Measurements from ENCODE around the gene FBF1.

Gene FBF1

DNA sequence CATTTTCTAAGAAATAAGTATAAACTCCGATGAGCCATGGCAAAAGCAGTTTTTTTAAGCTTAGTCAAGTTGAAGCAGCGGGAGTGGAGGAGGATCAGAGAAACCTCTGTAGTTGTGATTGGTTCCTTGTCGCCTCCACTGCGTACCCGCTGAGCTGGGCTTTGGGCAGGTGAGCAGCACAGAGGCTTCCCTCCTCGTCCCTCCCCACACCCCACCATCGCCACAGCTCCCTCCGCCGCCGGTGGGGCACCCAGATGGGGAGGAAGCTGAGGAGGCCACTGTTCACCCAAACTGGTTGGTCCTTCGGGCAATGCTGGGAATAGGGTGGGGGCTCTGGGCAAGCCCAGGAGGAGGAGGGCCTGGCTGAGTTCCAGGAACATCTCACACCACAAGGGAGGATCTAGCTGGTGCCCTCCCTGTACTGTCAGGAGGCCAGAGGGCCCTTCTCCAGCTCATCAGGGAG is 31.0 kb downstream of the FBF1 start:
- peak overlapping the region; percentile 56 for H2AFZ ChIP-seq (ENCODE audit: low read depth)
- TF ChIP-seq, protein P1, sequence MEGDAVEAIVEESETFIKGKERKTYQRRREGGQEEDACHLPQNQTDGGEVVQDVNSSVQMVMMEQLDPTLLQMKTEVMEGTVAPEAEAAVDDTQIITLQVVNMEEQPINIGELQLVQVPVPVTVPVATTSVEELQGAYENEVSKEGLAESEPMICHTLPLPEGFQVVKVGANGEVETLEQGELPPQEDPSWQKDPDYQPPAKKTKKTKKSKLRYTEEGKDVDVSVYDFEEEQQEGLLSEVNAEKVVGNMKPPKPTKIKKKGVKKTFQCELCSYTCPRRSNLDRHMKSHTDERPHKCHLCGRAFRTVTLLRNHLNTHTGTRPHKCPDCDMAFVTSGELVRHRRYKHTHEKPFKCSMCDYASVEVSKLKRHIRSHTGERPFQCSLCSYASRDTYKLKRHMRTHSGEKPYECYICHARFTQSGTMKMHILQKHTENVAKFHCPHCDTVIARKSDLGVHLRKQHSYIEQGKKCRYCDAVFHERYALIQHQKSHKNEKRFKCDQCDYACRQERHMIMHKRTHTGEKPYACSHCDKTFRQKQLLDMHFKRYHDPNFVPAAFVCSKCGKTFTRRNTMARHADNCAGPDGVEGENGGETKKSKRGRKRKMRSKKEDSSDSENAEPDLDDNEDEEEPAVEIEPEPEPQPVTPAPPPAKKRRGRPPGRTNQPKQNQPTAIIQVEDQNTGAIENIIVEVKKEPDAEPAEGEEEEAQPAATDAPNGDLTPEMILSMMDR (conservative IDR thresholded peaks at IDR 0.05; ENCODE audit: low read depth, low read length) = no peak
- H3K36me3 ChIP-seq (ENCODE audit: insufficient read depth) = no peaks in the 10 kb centered on the region
- H3K9ac ChIP-seq = peak overlapping the region; percentile 62; the same call in 1 of the 2 replicates
- no peaks in the 10 kb centered on the region for H4K20me1 ChIP-seq (ENCODE audit: insufficient read depth)
- H3K79me2 ChIP-seq (ENCODE audit: insufficient read depth, low read depth) = no peaks in the 10 kb centered on the region
- peaks cover 79% of the 10 kb centered on the region for H3K4me1 ChIP-seq (ENCODE audit: low read depth, poor library complexity, severe bottlenecking)
- no peak overlapping the region for H3K4me3 ChIP-seq (IDR thresholded peaks at IDR 0.05; ENCODE audit: insufficient read depth, low read depth, low read length)
- peak overlapping the region; percentile 94 for H3K4me2 ChIP-seq
- H3K27me3 ChIP-seq (ENCODE audit: insufficient read depth, low read depth) = no peaks in the 10 kb centered on the region
- H3K27ac ChIP-seq = peak overlapping the region; percentile 88

DNA sequence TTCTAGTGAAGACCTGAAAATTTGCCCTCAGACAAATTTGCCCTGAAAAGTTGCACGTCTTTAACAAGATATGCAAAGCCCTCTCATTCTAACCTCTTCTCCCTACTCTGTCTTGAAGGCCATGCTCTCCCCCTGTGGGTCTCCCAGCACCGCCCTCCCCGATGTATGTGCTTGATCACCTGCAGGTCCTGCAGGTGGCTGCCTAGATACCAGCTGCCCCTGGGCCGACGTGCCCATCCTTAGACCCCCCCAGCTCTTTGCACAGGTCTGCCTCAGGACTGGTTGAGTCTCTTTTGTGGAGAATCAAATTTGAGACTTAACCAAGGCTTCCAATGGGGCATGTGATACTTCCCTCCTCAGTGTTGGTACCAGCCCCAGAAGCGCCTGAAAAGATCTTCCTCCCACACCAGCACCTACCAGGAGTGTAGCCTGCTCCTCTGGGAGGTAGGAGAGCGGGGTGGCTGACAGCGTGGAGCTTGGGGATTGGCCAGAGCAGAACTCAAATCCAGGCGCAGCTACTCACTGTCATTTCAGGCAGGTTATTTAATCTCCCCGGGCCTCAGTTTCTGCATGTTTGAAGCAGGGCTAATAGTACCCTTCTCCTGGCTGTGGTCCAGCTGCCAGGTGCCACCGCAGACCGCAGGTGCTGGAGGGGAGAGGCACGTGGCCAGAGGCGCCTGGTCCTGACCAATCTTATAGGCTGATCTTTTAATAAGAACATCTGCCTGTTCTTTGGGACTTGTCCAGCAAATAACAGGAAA is 31.6 kb downstream of the FBF1 start:
- Histone ChIP-seq H3K4me3 (IDR thresholded peaks at IDR 0.05; ENCODE audit: insufficient read depth, low read depth, low read length) (no peak overlapping the region), H3K27me3 (ENCODE audit: insufficient read depth, low read depth) (no peaks in the 10 kb centered on the region), H2AFZ (ENCODE audit: low read depth) (peak overlapping the region; percentile 56), H3K79me2 (ENCODE audit: insufficient read depth, low read depth) (peaks cover 2% of the 10 kb centered on the region), H3K4me2 (peak overlapping the region; percentile 94), H3K4me1 (ENCODE audit: low read depth, poor library complexity, severe bottlenecking) (peaks cover 79% of the 10 kb centered on the region), H3K9ac (peak overlapping the region; percentile 62; the same call in 1 of the 2 replicates), H4K20me1 (ENCODE audit: insufficient read depth) (no peaks in the 10 kb centered on the region), H3K27ac (peak overlapping the region; percentile 88), H3K36me3 (ENCODE audit: insufficient read depth) (no peaks in the 10 kb centered on the region)
- TF ChIP-seq, protein P1 (conservative IDR thresholded peaks at IDR 0.05; ENCODE audit: low read depth, low read length) = no peak

DNA sequence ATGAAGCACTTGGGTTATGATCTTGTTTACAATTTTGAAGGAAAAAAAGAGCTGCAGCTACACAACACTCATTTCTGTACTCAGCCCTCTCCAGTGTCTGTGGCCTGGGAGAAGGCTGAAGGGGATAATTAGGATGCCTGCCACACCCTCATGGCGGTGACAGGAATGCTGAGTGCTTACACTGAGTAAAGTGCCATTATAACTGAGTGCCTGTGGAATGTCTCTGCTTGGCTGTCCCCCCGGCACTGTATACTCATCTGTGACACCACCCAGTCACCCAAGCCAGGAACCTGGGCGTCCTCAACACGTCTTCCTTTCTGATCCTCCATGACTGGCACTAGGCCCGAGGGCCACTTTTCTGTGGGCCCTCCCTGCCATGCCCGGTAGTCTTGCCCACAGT is 32.6 kb downstream of the FBF1 start:
- TF ChIP-seq, protein P1 (conservative IDR thresholded peaks at IDR 0.05; ENCODE audit: low read depth, low read length) = no peak
- peaks cover 13% of the 10 kb centered on the region for H3K79me2 ChIP-seq (ENCODE audit: insufficient read depth, low read depth)
- H3K4me3 ChIP-seq (IDR thresholded peaks at IDR 0.05; ENCODE audit: insufficient read depth, low read depth, low read length) = no peak overlapping the region
- no peak overlapping the region for H2AFZ ChIP-seq (ENCODE audit: low read depth)
- no peaks in the 10 kb centered on the region for H3K36me3 ChIP-seq (ENCODE audit: insufficient read depth)
- H3K4me1 ChIP-seq (ENCODE audit: low read depth, poor library complexity, severe bottlenecking) = peaks cover 87% of the 10 kb centered on the region
- peak overlapping the region; percentile 62; the same call in 1 of the 2 replicates for H3K9ac ChIP-seq
- peak overlapping the region; percentile 94 for H3K4me2 ChIP-seq
- no peaks in the 10 kb centered on the region for H4K20me1 ChIP-seq (ENCODE audit: insufficient read depth)
- no peaks in the 10 kb centered on the region for H3K27me3 ChIP-seq (ENCODE audit: insufficient read depth, low read depth)
- peak overlapping the region; percentile 88 for H3K27ac ChIP-seq

DNA sequence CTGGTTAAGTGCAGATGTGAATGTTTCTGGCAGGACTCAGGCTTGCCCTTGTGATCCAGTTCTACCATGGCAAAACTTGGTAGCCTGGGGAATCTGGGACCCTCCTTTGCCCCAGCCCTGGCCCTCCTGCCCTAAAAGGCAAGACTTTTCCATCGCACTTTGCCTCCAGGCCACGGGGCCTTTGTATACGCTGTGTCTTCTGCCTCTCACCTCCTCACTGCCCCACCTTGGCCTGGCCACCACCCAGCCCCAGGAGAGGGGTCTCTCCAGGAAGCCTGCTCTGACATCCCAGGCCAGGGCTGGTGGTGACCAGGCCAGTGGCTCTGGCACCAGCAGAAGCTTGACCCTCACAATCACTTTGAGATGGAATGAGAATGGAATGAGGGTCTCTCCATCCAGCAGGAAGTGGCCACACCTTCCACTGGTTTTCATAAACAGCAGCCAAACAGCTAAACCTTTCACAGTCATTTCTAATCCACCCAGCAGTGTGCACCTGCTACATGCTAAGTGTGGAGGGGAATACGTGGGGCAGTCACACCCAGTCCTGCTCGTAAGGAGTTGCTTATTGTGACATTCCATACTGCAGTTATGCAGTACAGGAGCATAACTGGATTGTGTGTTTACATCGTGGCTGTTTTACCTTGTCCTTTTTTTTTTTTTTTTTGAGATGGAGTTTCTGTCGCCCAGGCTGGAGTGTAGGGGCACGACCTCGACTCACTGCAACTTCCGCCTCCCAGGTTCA is 34.5 kb downstream of the FBF1 start:
- TF ChIP-seq, protein P1 (conservative IDR thresholded peaks at IDR 0.05; ENCODE audit: low read depth, low read length) = no peak
- Histone ChIP-seq H3K27ac (no peak overlapping the region), H4K20me1 (ENCODE audit: insufficient read depth) (no peaks in the 10 kb centered on the region), H3K36me3 (ENCODE audit: insufficient read depth) (peaks cover 7% of the 10 kb centered on the region; the same call in 1 of the 2 replicates), H3K79me2 (ENCODE audit: insufficient read depth, low read depth) (peaks cover 16% of the 10 kb centered on the region), H3K4me2 (no peak overlapping the region), H3K4me1 (ENCODE audit: low read depth, poor library complexity, severe bottlenecking) (peaks cover 76% of the 10 kb centered on the region), H3K27me3 (ENCODE audit: insufficient read depth, low read depth) (no peaks in the 10 kb centered on the region), H2AFZ (ENCODE audit: low read depth) (no peak overlapping the region), H3K4me3 (IDR thresholded peaks at IDR 0.05; ENCODE audit: insufficient read depth, low read depth, low read length) (no peak overlapping the region), H3K9ac (no peak overlapping the region)
